OCI-LY1 (cell line): ENCODE data around the gene ARHGAP24.

Experiments used
- H2AFZ ChIP-seq: fragments of 200-600 bp; sonication (generic), shearing (Covaris generic); 2 replicates; pipeline ENCODE4 v1.6.0; 2014; ENCODE audit warnings: antibody characterized with exemption, mild to moderate bottlenecking, low read length
- H3F3A ChIP-seq: fragments of 200-600 bp; sonication (generic), shearing (Covaris generic); 2 replicates; pipeline ENCODE4 v1.6.0; 2014; ENCODE audit warnings: mild to moderate bottlenecking, antibody characterized with exemption, low read length, moderate library complexity; ENCODE audit not compliant: insufficient read depth
- H3K27ac ChIP-seq: fragments of 200-600 bp; sonication (generic); 2 replicates; pipeline ENCODE4 v1.5.1; 2014; ENCODE audit warnings: low read length, mixed run types, mild to moderate bottlenecking, low read depth; ENCODE audit not compliant: poor library complexity, severe bottlenecking
- H3K27me3 ChIP-seq: fragments of 200-600 bp; sonication (generic); 2 replicates; pipeline ENCODE4 v1.6.0; 2014; ENCODE audit warnings: antibody characterized with exemption, mild to moderate bottlenecking, low read length, moderate library complexity; ENCODE audit not compliant: insufficient read depth
- H3K36me3 ChIP-seq: fragments of 200-600 bp; sonication (generic); 2 replicates; pipeline ENCODE4 v1.6.1; 2014; ENCODE audit warnings: mild to moderate bottlenecking, antibody characterized with exemption, low read length, moderate library complexity, mixed read lengths; ENCODE audit not compliant: insufficient read depth
- H3K4me1 ChIP-seq: fragments of 200-600 bp; sonication (generic); 2 replicates; pipeline ENCODE4 v1.5.1; 2014; ENCODE audit warnings: mild to moderate bottlenecking, low read length, moderate library complexity; ENCODE audit not compliant: insufficient read depth, severe bottlenecking
- H3K4me2 ChIP-seq: fragments of 200-600 bp; sonication (generic), shearing (Covaris generic); 2 replicates; pipeline ENCODE4 v1.6.1; 2014; ENCODE audit warnings: low read length
- H3K4me3 ChIP-seq: fragments of 200-600 bp; sonication (generic); 2 replicates; pipeline ENCODE4 v1.5.1; 2014; ENCODE audit warnings: low read length, low read depth, mild to moderate bottlenecking, mixed read lengths; ENCODE audit not compliant: poor library complexity, severe bottlenecking
- H3K79me2 ChIP-seq: fragments of 200-600 bp; shearing (Covaris generic); 2 replicates; pipeline ENCODE4 v1.6.1; 2016; ENCODE audit warnings: mixed run types, low read length, mixed read lengths; ENCODE audit not compliant: insufficient read depth
- H3K9ac ChIP-seq: fragments of 200-600 bp; sonication (generic), shearing (Covaris generic); 2 replicates; pipeline ENCODE4 v1.6.1; 2014; ENCODE audit warnings: mild to moderate bottlenecking, low read length, mixed read lengths
- H3K9me2 ChIP-seq: fragments of 200-600 bp; sonication (generic), shearing (Covaris generic); 2 replicates; pipeline ENCODE4 v1.6.1; 2014; ENCODE audit warnings: low read depth, mild to moderate bottlenecking, low read length, mixed read lengths
- H3K9me3 ChIP-seq: fragments of 200-600 bp; shearing (Covaris generic); 2 replicates; pipeline ENCODE4 v1.6.1; 2014; ENCODE audit warnings: low read length, mixed read lengths
- H4K20me1 ChIP-seq: fragments of 200-600 bp; sonication (generic), shearing (Covaris generic); 2 replicates; pipeline ENCODE4 v1.6.0; 2016; ENCODE audit warnings: mild to moderate bottlenecking, low read length; ENCODE audit not compliant: insufficient read depth
- CTCF ChIP-seq: fragments of 200-600 bp; sonication (generic), shearing (Covaris generic); IDR thresholded peaks from 2 replicates; pipeline ENCODE4 v1.5.1; 2017; ENCODE audit warnings: mild to moderate bottlenecking, antibody characterized with exemption, low read length, moderate library complexity, mixed read lengths
- EZH2 ChIP-seq: fragments of 200-600 bp; sonication (generic), shearing (Covaris generic); IDR thresholded peaks from 2 replicates; pipeline ENCODE4 v1.8.0; 2017; ENCODE audit warnings: borderline replicate concordance, mixed run types, mild to moderate bottlenecking, antibody characterized with exemption, low read length, moderate library complexity, mixed read lengths

The ARHGAP24 gene

DNA sequence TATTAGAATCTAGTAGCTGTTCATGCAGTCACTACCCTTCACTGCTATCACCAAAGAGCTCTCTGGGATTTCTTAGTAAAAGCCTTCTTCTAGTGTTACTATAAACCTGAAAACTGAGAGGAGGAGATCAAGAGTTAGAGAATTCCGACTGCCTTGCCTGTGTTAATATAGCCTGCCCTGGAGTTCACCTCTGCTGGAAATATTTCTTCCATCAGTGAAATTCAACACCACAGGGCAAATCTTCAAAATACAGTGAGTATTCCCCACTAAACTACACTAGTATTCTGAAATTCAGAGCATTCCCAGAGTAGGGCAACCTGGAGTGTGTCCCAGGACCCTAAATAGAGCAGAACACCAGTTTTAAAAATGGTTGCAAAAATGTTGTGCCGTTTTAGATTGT is 301.1 kb downstream of the ARHGAP24 start:
- Histone ChIP-seq H3K4me2 (no peak overlapping the region; the same call in 1 of the 2 replicates), H3K79me2 (peaks cover 37% of the 10 kb centered on the region), H3K27ac (peak overlapping the region; percentile 97)

DNA sequence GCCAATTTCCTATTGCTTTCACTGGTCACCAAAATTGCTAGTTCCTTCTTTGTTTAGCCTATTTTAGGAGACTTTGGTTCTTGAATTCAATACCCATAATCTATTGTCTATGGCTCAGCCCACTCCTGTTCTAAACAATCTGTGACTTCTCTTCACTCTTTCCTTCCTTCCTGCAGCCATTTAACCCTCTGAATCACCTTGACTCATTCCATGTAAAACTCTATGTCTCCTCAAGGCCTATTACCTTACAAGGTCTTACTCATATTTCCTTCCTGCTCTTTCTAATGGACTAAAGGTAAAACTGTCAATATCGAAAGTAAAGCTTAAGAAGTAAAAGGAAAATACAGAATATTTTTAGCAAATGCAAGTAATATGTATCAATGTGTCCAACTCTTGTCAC is 301.6 kb downstream of the ARHGAP24 start:
- Histone ChIP-seq H3K9ac (no peak overlapping the region), H3K36me3 (peaks cover 14% of the 10 kb centered on the region), H4K20me1 (no peaks in the 10 kb centered on the region), H3K27me3 (no peaks in the 10 kb centered on the region), H3K9me3 (no peaks in the 10 kb centered on the region), H3K79me2 (peaks cover 42% of the 10 kb centered on the region), H3K4me3 (no peak overlapping the region), H3K4me2 (peak overlapping the region; percentile 17; the same call in 1 of the 2 replicates), H3K27ac (peak overlapping the region; percentile 97), H2AFZ (no peak overlapping the region), H3K9me2 (no peaks in the 10 kb centered on the region), H3F3A (no peaks in the 10 kb centered on the region), H3K4me1 (peaks cover 69% of the 10 kb centered on the region)
- TF ChIP-seq CTCF (no peak), EZH2 (no peak)

More for the DNA sequence above, 301.1 kb downstream of the ARHGAP24 start:
- Histone ChIP-seq H3K9ac (no peak overlapping the region), H3F3A (no peaks in the 10 kb centered on the region), H2AFZ (no peak overlapping the region), H3K4me3 (no peak overlapping the region), H3K36me3 (peaks cover 14% of the 10 kb centered on the region), H3K9me2 (no peaks in the 10 kb centered on the region), H3K27me3 (no peaks in the 10 kb centered on the region), H4K20me1 (no peaks in the 10 kb centered on the region), H3K9me3 (no peaks in the 10 kb centered on the region), H3K4me1 (peaks cover 68% of the 10 kb centered on the region)
- no peak for TF ChIP-seq EZH2
- TF ChIP-seq CTCF: no peak

DNA sequence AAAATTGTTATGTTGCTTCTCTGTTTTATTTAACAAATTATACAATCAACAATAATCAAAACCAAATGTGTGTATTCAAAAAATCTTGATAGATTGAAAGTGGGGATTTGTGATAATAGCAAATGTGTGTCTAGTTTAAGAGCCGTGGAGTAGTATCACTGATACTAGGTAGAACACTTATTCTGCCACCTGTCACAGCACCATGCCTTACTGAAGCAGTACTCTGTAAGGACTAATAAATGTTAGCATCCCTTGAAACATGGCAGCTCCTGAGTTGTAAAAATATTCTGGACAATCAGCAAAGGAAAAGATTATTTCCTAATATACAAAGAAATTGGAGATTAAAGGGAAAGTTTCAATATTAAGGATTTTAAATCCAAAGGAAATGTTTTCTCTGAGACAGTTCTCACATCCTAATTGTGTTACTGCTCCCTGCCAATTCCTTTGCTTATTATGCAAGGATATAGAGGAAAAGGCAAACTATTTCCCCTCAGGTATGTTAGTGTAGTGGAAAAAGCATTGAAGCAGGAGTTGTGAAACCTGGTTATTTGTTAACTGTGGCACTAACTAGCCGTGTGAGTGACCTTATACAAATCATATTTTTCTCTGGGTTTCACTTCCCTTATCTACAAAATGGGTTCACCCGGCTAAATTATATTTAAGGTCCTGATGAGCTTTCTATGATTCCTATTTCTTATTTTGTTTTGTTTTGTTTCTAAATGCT is 303.1 kb downstream of the ARHGAP24 start:
- no peaks in the 10 kb centered on the region for H3K9me3 ChIP-seq
- H3K4me3 ChIP-seq: peak overlapping the region; percentile 56

More for the DNA sequence above, 303.1 kb downstream of the ARHGAP24 start:
- Histone ChIP-seq H3K79me2 (peaks cover 55% of the 10 kb centered on the region), H3K27ac (peak overlapping the region; percentile 97), H3K9me2 (no peaks in the 10 kb centered on the region), H3K4me2 (peak overlapping the region; percentile 90), H3K4me1 (peaks cover 78% of the 10 kb centered on the region), H2AFZ (no peak overlapping the region), H4K20me1 (no peaks in the 10 kb centered on the region), H3K27me3 (no peaks in the 10 kb centered on the region), H3K36me3 (peaks cover 14% of the 10 kb centered on the region), H3K9ac (peak overlapping the region; percentile 68), H3F3A (no peaks in the 10 kb centered on the region)
- TF ChIP-seq CTCF: no peak
- no peak for TF ChIP-seq EZH2
